Stomach (tissue), 9 donors: ENCODE data around the gene FOXA2. TPM values are rescaled to one million over a fixed set of nuclear protein-coding genes. Genes with fewer than 3 reads are reported as not detected.

Source experiments
- DNase-seq, 2 donors: peaks; one replicate each; pipeline versions ENCODE4 v3.0.0 to v3.0.0-alpha.2; 2013 to 2019
- H3K27ac ChIP-seq, 5 donors: fragments of 200-600 bp in 4 of 5; sonication (generic) in 4 of 5; one replicate each; pipeline ENCODE4 v1.5.1; 2013 to 2019; ENCODE audit warnings: mild to moderate bottlenecking in 1 of 5, moderate library complexity in 1 of 5
- H3K27me3 ChIP-seq, 3 donors: fragments of 200-600 bp; sonication (generic); one replicate each; pipeline ENCODE4 v1.5.1; 2017 to 2019; ENCODE audit warnings: mixed run types in 1 of 3
- H3K36me3 ChIP-seq, 4 donors: fragments of 200-600 bp; sonication (generic); 1 replicate in 3 of 4; 2 replicates in 1 of 4; pipeline ENCODE4 v1.5.1; 2016 to 2019
- H3K4me1 ChIP-seq, 4 donors: fragments of 200-600 bp; sonication (generic); one replicate each; pipeline ENCODE4 v1.5.1; 2016 to 2019
- H3K4me3 ChIP-seq, 4 donors: fragments of 200-600 bp; sonication (generic) in 3 of 4; one replicate each; pipeline ENCODE4 v1.5.1; 2016 to 2019; ENCODE audit warnings: mild to moderate bottlenecking in 1 of 4
- H3K9me3 ChIP-seq, 4 donors: fragments of 200-600 bp; sonication (generic); one replicate each; pipeline ENCODE4 v1.5.1; 2016 to 2019
- CTCF ChIP-seq, 7 experiments: fragments of 450-650 bp in 4 of 7; fragments of 200-600 bp in 3 of 7; sonication (generic) in 3 of 7; IDR thresholded peaks; one replicate each; pipeline ENCODE4 v1.5.1; 2016 to 2019; ENCODE audit warnings: antibody characterized with exemption in 7 of 7, control low read depth in 2 of 7, mild to moderate bottlenecking in 1 of 7
- EP300 ChIP-seq: sonication (generic); formaldehyde crosslinking; IDR thresholded peaks from one replicate; pipeline ENCODE4 v1.6.1; 2017; ENCODE audit warnings: antibody characterized with exemption
- POLR2A ChIP-seq, 4 donors: fragments of 450-650 bp; IDR thresholded peaks; one replicate each; pipeline ENCODE4 v1.6.1; 2016; ENCODE audit warnings: antibody characterized with exemption in 4 of 4, control low read depth in 2 of 4, mild to moderate bottlenecking in 1 of 4, moderate library complexity in 1 of 4
- POLR2AphosphoS5 ChIP-seq, 3 donors: sonication (generic); formaldehyde crosslinking; IDR thresholded peaks; one replicate each; pipeline ENCODE4 v1.6.1; 2016; ENCODE audit warnings: antibody characterized with exemption in 3 of 3
- WGBS, 5 donors: extraction: QIAGEN DNeasy Blood & Tissue Kit in 3 of 5; methylation state at CpG; one replicate each; pipeline versions ENCODE4 v1.1.5 to v1.1.7; 2013 to 2018; 5-methylcytosine and 5-hydroxymethylcytosine counted together
- intact Hi-C: fragments of 100-400 bp; cut with DNase I; formaldehyde crosslinking; loops from one replicate; pipeline ENCODE4 v1.15.1; 2023; ENCODE audit warnings: low total_unique reads
- polyA plus RNA-seq, 3 donors: library from polyadenylated mRNA; stranded (reverse); fragments of 200-250 nt; gene quantifications; one replicate each; pipeline ENCODE4 v1.2.3, GENCODE V29; 2013
- total RNA-seq, 5 donors: library from RNA; depleted of rRNA; stranded (reverse); fragments of >200 nt; gene quantifications; one replicate each; pipeline versions ENCODE4 v1.1.0 to v1.2.3, GENCODE V29; 2014 to 2016
- donor health status: healthy with polysubstance abuse.
- donor health status: Bipolar disorder and iron deficiency.
- donor health status: healthy.

Gene FOXA2
- total and polyA plus RNA-seq, 8 donors, result 7.5 to 62.0 (median 20.3) TPM

- H3K27ac ChIP-seq, result peak overlapping the region; percentile 88 to 94 (median 92)
- H3K9me3 ChIP-seq, result no peaks in the 10 kb centered on the region
- H3K4me1 ChIP-seq, result peaks cover 9 to 58% (median 42%) of the 10 kb centered on the region in 4 donors
- TF ChIP-seq POLR2AphosphoS5 (IDR thresholded peaks at IDR 0.05) (no peak), POLR2A (IDR thresholded peaks at IDR 0.05) (no peak), EP300 (no peak), CTCF (IDR thresholded peaks at IDR 0.05) (no peak)
- intact Hi-C loops, result no loop called here
- peak; percentile 52 to 65 for DNase-seq
- peaks cover 8 to 99% (median 70%) of the 10 kb centered on the region in 3 donors for H3K27me3 ChIP-seq
- H3K36me3 ChIP-seq, result peaks cover 0 to 5% (median 0%) of the 10 kb centered on the region in 4 donors
- WGBS, 5 donors, result 2 to 10% (median 3%) methylated on average over 16 to 21 of the region's 21 CpGs
- peak overlapping the region; percentile 42 to 58 (median 50) for H3K4me3 ChIP-seq
These were observed 5.3 kb downstream of the FOXA2 start for GRCh38 chr20:22579119-22579427.

- DNase-seq, result peak; percentile 51 to 77
- H3K4me1 ChIP-seq, result peaks cover 9 to 52% (median 36%) of the 10 kb centered on the region in 4 donors
- H3K36me3 ChIP-seq, result peaks cover 0 to 5% (median 0%) of the 10 kb centered on the region in 4 donors
- peak overlapping the region; percentile 88 to 94 (median 92) for H3K27ac ChIP-seq
- peak overlapping the region; percentile 42 to 58 (median 50) for H3K4me3 ChIP-seq
- intact Hi-C loops, result no loop called here
- H3K9me3 ChIP-seq, result no peaks in the 10 kb centered on the region
- TF ChIP-seq CTCF (IDR thresholded peaks at IDR 0.05) (no peak), POLR2AphosphoS5 (IDR thresholded peaks at IDR 0.05) (peak in 1 of 3 donors; percentile 51)
- WGBS, 5 donors, result 3 to 10% (median 5%) methylated on average over 42 to 56 of the region's 56 CpGs
- peaks cover 8 to 99% (median 64%) of the 10 kb centered on the region in 3 donors for H3K27me3 ChIP-seq
These were observed 5.9 kb downstream of the FOXA2 start for GRCh38 chr20:22578221-22579118.

- peaks cover 9 to 46% (median 29%) of the 10 kb centered on the region in 4 donors for H3K4me1 ChIP-seq
- H3K27ac ChIP-seq, result peak overlapping the region; percentile 88 to 93 (median 91)
- H3K9me3 ChIP-seq, result no peaks in the 10 kb centered on the region
- DNase-seq, result peak; percentile 73 to 79
- H3K27me3 ChIP-seq, result peaks cover 8 to 99% (median 61%) of the 10 kb centered on the region in 3 donors
- H3K36me3 ChIP-seq, result peaks cover 0 to 5% (median 0%) of the 10 kb centered on the region in 4 donors
- intact Hi-C loops, result no loop called here
- 1 to 4% (median 3%) methylated on average over 42 to 44 of the region's 44 CpGs for WGBS, 5 donors
- H3K4me3 ChIP-seq, result peak overlapping the region; percentile 42 to 58 (median 50)
- no peak for TF ChIP-seq POLR2A (IDR thresholded peaks at IDR 0.05)
- peak in 2 of 3 donors; percentile 46 to 77 for TF ChIP-seq POLR2AphosphoS5 (IDR thresholded peaks at IDR 0.05)
These were observed 6.7 kb downstream of the FOXA2 start for GRCh38 chr20:22577515-22578220.

GRCh38 chr20:22576733-22577514 is 7.4 kb downstream of the FOXA2 start:
- peak overlapping the region; percentile 88 to 93 (median 91) for H3K27ac ChIP-seq

More at GRCh38 chr20:22576733-22577514, 7.4 kb downstream of the FOXA2 start:
- Histone ChIP-seq H3K36me3 (no peaks in the 10 kb centered on the region), H3K9me3 (no peaks in the 10 kb centered on the region), H3K4me1 (peaks cover 9 to 47% (median 29%) of the 10 kb centered on the region in 4 donors), H3K4me3 (peak overlapping the region; percentile 42 to 58 (median 50)), H3K27me3 (peaks cover 8 to 99% (median 57%) of the 10 kb centered on the region in 3 donors)
- intact Hi-C loops, result no loop called here
- DNase-seq, result no peak
- no peak for TF ChIP-seq CTCF (IDR thresholded peaks at IDR 0.05)
- 2 to 7% (median 4%) methylated on average over 48 of the region's 48 CpGs for WGBS, 5 donors
